ENCODE measurements around the gene ACAA1. TPM values are rescaled to one million over a fixed set of nuclear protein-coding genes. Genes with fewer than 3 reads are reported as not detected.

The ACAA1 gene
- total RNA-seq, 6 experiments from 2014 or later = 192 to 441 (median 309) TPM

- DNase-seq = peak in 2 of 3 donors; percentile 74 to 82
- H3K4me1 ChIP-seq = peaks cover 0 to 15% (median 0%) of the 10 kb centered on the region in 4 donors
- no peaks in the 10 kb centered on the region for H3K9me3 ChIP-seq
- ATAC-seq = peak in 2 of 4 donors; percentile 28 to 41
- TF ChIP-seq POLR2A (IDR thresholded peaks at IDR 0.05) (peak; percentile 13), CTCF (IDR thresholded peaks at IDR 0.05) (no peak)
- intact Hi-C loops (cut with DNase I) = no loop called here
- WGBS (ENCODE audit: insufficient coverage, low coverage, low lambda C conversion rate, missing lambda C conversion rate) = 1% methylated on average over 40 of the region's 62 CpGs
- H3K4me3 ChIP-seq = peak overlapping the region; percentile 79 to 95 (median 87)
- H3K36me3 ChIP-seq = no peaks in the 10 kb centered on the region
- peak overlapping the region; percentile 92 to 98 (median 93) for H3K27ac ChIP-seq
- H3K27me3 ChIP-seq = no peaks in the 10 kb centered on the region
Measured at GRCh38 chr3:38165722-38166387, 28.9 kb upstream of the ACAA1 start.

GRCh38 chr3:38164952-38165721 is 28.2 kb upstream of the ACAA1 start, which contains the start of gene OXSR1:
OXSR1 (plus strand) TSS chr3:38165537; CDS start chr3:38165877, 340 bp downstream.
- H3K9me3 ChIP-seq = no peaks in the 10 kb centered on the region
- intact Hi-C loops (cut with DNase I) = no loop called here
- H3K4me3 ChIP-seq = peak within 1 kb of the TSS; percentile 79 to 95 (median 87)
- peak; percentile 92 to 96 (median 92) for ATAC-seq
- TF ChIP-seq POLR2A (IDR thresholded peaks at IDR 0.05) = peak; percentile 94
- no peak for TF ChIP-seq CTCF (IDR thresholded peaks at IDR 0.05)
- H3K36me3 ChIP-seq = no peaks in the 10 kb centered on the region
- no peaks in the 10 kb centered on the region for H3K27me3 ChIP-seq
- DNase-seq = peak; percentile 99 to 100 (median 100)
- H3K4me1 ChIP-seq = peaks cover 0 to 15% (median 0%) of the 10 kb centered on the region in 4 donors
- 0% methylated on average over 35 of the region's 57 CpGs for WGBS (ENCODE audit: insufficient coverage, low coverage, low lambda C conversion rate, missing lambda C conversion rate)
- H3K27ac ChIP-seq = peak within 1 kb of the TSS; percentile 92 to 98 (median 93)

GRCh38 chr3:38164643-38164951 is 27.7 kb upstream of the ACAA1 start:
- H3K4me3 ChIP-seq = peak overlapping the region; percentile 29 to 87 (median 79)
- TF ChIP-seq POLR2A (IDR thresholded peaks at IDR 0.05) (peak; percentile 48), CTCF (IDR thresholded peaks at IDR 0.05) (no peak)
- H3K4me1 ChIP-seq = peaks cover 0 to 15% (median 0%) of the 10 kb centered on the region in 4 donors
- WGBS (ENCODE audit: insufficient coverage, low coverage, low lambda C conversion rate, missing lambda C conversion rate) = 0% methylated on average over 7 of the region's 17 CpGs
- DNase-seq = no peak
- no peaks in the 10 kb centered on the region for H3K27me3 ChIP-seq
- intact Hi-C loops (cut with DNase I) = no loop called here
- H3K9me3 ChIP-seq = no peaks in the 10 kb centered on the region
- peak overlapping the region; percentile 92 to 98 (median 93) for H3K27ac ChIP-seq
- no peak for ATAC-seq
- no peaks in the 10 kb centered on the region for H3K36me3 ChIP-seq

GRCh38 chr3:38163841-38164642 is 27.1 kb upstream of the ACAA1 start:
- H3K4me1 ChIP-seq = peaks cover 0 to 15% (median 0%) of the 10 kb centered on the region in 4 donors
- 65% methylated on average over 18 of the region's 24 CpGs for WGBS (ENCODE audit: insufficient coverage, low coverage, low lambda C conversion rate, missing lambda C conversion rate)
- H3K9me3 ChIP-seq = no peaks in the 10 kb centered on the region
- DNase-seq (peak in 1 of 3 donors; percentile 62), ATAC-seq (no peak)
- intact Hi-C loops (cut with DNase I) = no loop called here
- H3K36me3 ChIP-seq = no peaks in the 10 kb centered on the region
- TF ChIP-seq POLR2A (IDR thresholded peaks at IDR 0.05) = no peak
- no peak for TF ChIP-seq CTCF (IDR thresholded peaks at IDR 0.05)
- H3K4me3 ChIP-seq = peak overlapping the region; percentile 29 to 87 (median 79)
- H3K27ac ChIP-seq = peak overlapping the region; percentile 92 to 98 (median 93)
- no peaks in the 10 kb centered on the region for H3K27me3 ChIP-seq

Measured in right lobe of liver (tissue), 6 donors.